H1 (cell line): ENCODE measurements around the gene PGPEP1. TPM values are rescaled to one million over a fixed set of nuclear protein-coding genes. Genes with fewer than 3 reads are reported as not detected.
"Not testable (repeated sequence)": the region's sequence is repeated elsewhere in the genome, so short reads cannot be mapped to it uniquely, and the experiment has no call there.

Experiments used
- CTCF ChIA-PET: fragments of 300-600 bp; sonication (Branson Sonifier 250); formaldehyde crosslinking; loops from one replicate; lab custom pipeline; 2021; ENCODE audit not compliant: partially characterized antibody; lab: Charles Lee
- POLR2A ChIA-PET: fragments of 300-600 bp; sonication (Branson Sonifier 250); formaldehyde crosslinking; loops from one replicate; lab custom pipeline; 2021; ENCODE audit warnings: inconsistent platforms; ENCODE audit not compliant: partially characterized antibody; lab: Charles Lee
- DNase-seq, 2 experiments: peaks; one replicate each; pipeline versions ENCODE4 v3.0.0 to v3.0.0-alpha.2; 2010 to 2022; ENCODE audit warnings: low spot score in 2 of 2, low read depth in 1 of 2, mixed read lengths in 1 of 2
- FAIRE-seq: peaks from 2 replicates; lab custom pipeline; 2011; peaks lifted over from hg19 to GRCh38; lab: Jason Lieb, UNC
- H2AFZ ChIP-seq: 2 replicates; pipeline ENCODE4 v1.8.1; 2012; ENCODE audit warnings: low read length, inconsistent platforms
- H2AK5ac ChIP-seq: 2 replicates; pipeline ENCODE4 v1.6.1; 2013; ENCODE audit warnings: low read depth, low read length
- H2BK120ac ChIP-seq: replicated peaks from 2 replicates; pipeline ENCODE3; 2013; ENCODE audit warnings: low read depth, low read length, inconsistent platforms
- H2BK12ac ChIP-seq: 2 replicates; pipeline ENCODE4 v1.6.1; 2013; ENCODE audit warnings: low read depth, low read length
- H2BK15ac ChIP-seq: 2 replicates; pipeline ENCODE4 v1.6.1; 2013; ENCODE audit warnings: low read length
- H2BK20ac ChIP-seq: 2 replicates; pipeline ENCODE4 v1.6.1; 2013; ENCODE audit warnings: low read length
- H2BK5ac ChIP-seq: 2 replicates; pipeline ENCODE4 v1.6.1; 2013; ENCODE audit warnings: low read depth, low read length
- H3K14ac ChIP-seq: 2 replicates; pipeline ENCODE4 v1.6.1; 2013; ENCODE audit warnings: inconsistent platforms; ENCODE audit not compliant: insufficient read length
- H3K18ac ChIP-seq: 2 replicates; pipeline ENCODE4 v1.6.1; 2013; ENCODE audit warnings: low read length; ENCODE audit errors: extremely low read depth
- H3K23ac ChIP-seq: 2 replicates; pipeline ENCODE4 v1.6.1; 2013; ENCODE audit warnings: inconsistent platforms; ENCODE audit not compliant: insufficient read length
- H3K23me2 ChIP-seq: 2 replicates; pipeline ENCODE4 v1.6.1; 2013; ENCODE audit warnings: low read depth, low read length
- H3K27ac ChIP-seq: 2 replicates; pipeline ENCODE4 v1.6.1; 2011; ENCODE audit warnings: low read depth, low read length, inconsistent platforms
- H3K27me3 ChIP-seq, 4 experiments: replicated peaks in 1 of 4; 1 replicate in 1 of 4; 2 replicates in 3 of 4; pipeline versions ENCODE4 v1.6.1 to v1.8.1; 2011 to 2013; ENCODE audit warnings: low read length in 3 of 4, mild to moderate bottlenecking in 3 of 4, inconsistent platforms in 2 of 4, mixed read lengths in 2 of 4, moderate library complexity in 1 of 4; ENCODE audit not compliant: control insufficient read depth in 3 of 4, insufficient read depth in 3 of 4; ENCODE audit errors: extremely low read depth in 1 of 4
- H3K36me3 ChIP-seq, 4 experiments: 2 replicates each; pipeline versions ENCODE4 v1.6.1 to v1.8.1; 2011 to 2013; ENCODE audit warnings: mild to moderate bottlenecking in 4 of 4, low read length in 3 of 4, moderate library complexity in 2 of 4, control low read depth in 1 of 4, inconsistent platforms in 1 of 4; ENCODE audit not compliant: insufficient read depth in 4 of 4, control insufficient read depth in 2 of 4
- H3K4ac ChIP-seq: replicated peaks from 2 replicates; pipeline ENCODE3; 2013; ENCODE audit warnings: low read length, low read depth, mixed read lengths, inconsistent platforms; ENCODE audit not compliant: insufficient read length
- H3K4me1 ChIP-seq, 4 experiments: replicated peaks in 1 of 4; 1 replicate in 1 of 4; 2 replicates in 3 of 4; pipeline versions ENCODE4 v1.6.1 to v1.8.1; 2011 to 2013; ENCODE audit warnings: low read length in 3 of 4, inconsistent platforms in 2 of 4, mixed read lengths in 1 of 4; ENCODE audit not compliant: insufficient read depth in 4 of 4, control insufficient read depth in 3 of 4
- H3K4me2 ChIP-seq, 2 experiments: 2 replicates each; pipeline versions ENCODE4 v1.6.1 to v1.8.1; 2011 to 2013; ENCODE audit warnings: low read depth in 2 of 2, low read length in 2 of 2, control low read depth in 1 of 2, inconsistent platforms in 1 of 2, mild to moderate bottlenecking in 1 of 2; ENCODE audit not compliant: insufficient read depth in 1 of 2
- H3K4me3 ChIP-seq, 4 experiments: fragments of 200-600, 300-600 bp in 1 of 4; sonication (generic), shearing (Covaris generic), sonication (Bioruptor Twin) in 1 of 4; 2 replicates each; pipeline versions ENCODE4 v1.5.1 to v1.8.1; 2011 to 2016; ENCODE audit warnings: low read length in 4 of 4, low read depth in 3 of 4, control low read depth in 2 of 4, inconsistent platforms in 2 of 4, mild to moderate bottlenecking in 2 of 4, mixed read lengths in 1 of 4, moderate library complexity in 1 of 4; ENCODE audit not compliant: insufficient read depth in 2 of 4; ENCODE audit errors: extremely low read depth in 1 of 4
- H3K56ac ChIP-seq: replicated peaks from 2 replicates; pipeline ENCODE3; 2013; ENCODE audit warnings: low read depth, mild to moderate bottlenecking, mixed read lengths, low read length, inconsistent platforms; ENCODE audit not compliant: insufficient read length
- H3K79me1 ChIP-seq: 2 replicates; pipeline ENCODE4 v1.6.1; 2013; ENCODE audit warnings: low read depth, low read length, control low read depth
- H3K79me2 ChIP-seq, 2 experiments: 2 replicates each; pipeline versions ENCODE4 v1.6.1 to v1.8.1; 2012 to 2013; ENCODE audit warnings: low read length in 2 of 2, mild to moderate bottlenecking in 2 of 2, inconsistent platforms in 1 of 2; ENCODE audit not compliant: insufficient read depth in 2 of 2, control insufficient read depth in 1 of 2
- H3K9ac ChIP-seq, 4 experiments: replicated peaks in 1 of 4; 1 replicate in 1 of 4; 2 replicates in 3 of 4; pipeline versions ENCODE4 v1.6.1 to v1.8.1; 2011 to 2013; ENCODE audit warnings: low read depth in 3 of 4, low read length in 3 of 4, control low read depth in 2 of 4, mild to moderate bottlenecking in 2 of 4, moderate library complexity in 2 of 4, inconsistent platforms in 1 of 4; ENCODE audit errors: extremely low read depth in 1 of 4
- H3K9me3 ChIP-seq, 2 experiments: 2 replicates each; pipeline versions ENCODE4 v1.6.1 to v1.8.1; 2012 to 2013; ENCODE audit warnings: mild to moderate bottlenecking in 2 of 2, moderate library complexity in 2 of 2, control low read depth in 1 of 2, inconsistent platforms in 1 of 2, low read depth in 1 of 2, low read length in 1 of 2, mixed read lengths in 1 of 2; ENCODE audit not compliant: insufficient read depth in 2 of 2
- H4K20me1 ChIP-seq, 2 experiments: replicated peaks in 1 of 2; 2 replicates each; pipeline versions ENCODE3 to v1.8.1; 2011 to 2013; ENCODE audit warnings: inconsistent platforms in 2 of 2, low read length in 2 of 2, mild to moderate bottlenecking in 1 of 2; ENCODE audit not compliant: insufficient read depth in 2 of 2, control insufficient read depth in 1 of 2
- H4K5ac ChIP-seq: 2 replicates; pipeline ENCODE4 v1.6.1; 2013; ENCODE audit warnings: low read length, low read depth, mixed read lengths, inconsistent platforms; ENCODE audit not compliant: insufficient read length
- H4K8ac ChIP-seq: 2 replicates; pipeline ENCODE4 v1.8.0; 2013; ENCODE audit warnings: mild to moderate bottlenecking, moderate library complexity, low read length, inconsistent platforms; ENCODE audit not compliant: insufficient read depth; ENCODE audit errors: extremely low read depth
- H4K91ac ChIP-seq: replicated peaks from 2 replicates; pipeline ENCODE3; 2013; ENCODE audit warnings: low read length, mixed read lengths, inconsistent platforms; ENCODE audit not compliant: insufficient read length
- USF2 ChIP-seq: IDR thresholded peaks from 2 replicates; pipeline ENCODE4 v1.6.1; 2011; ENCODE audit warnings: low read length, improper control_type of control experiment
- WGBS, 2 experiments: shearing (Covaris generic) in 1 of 2; methylation state at CpG; one replicate each; pipeline versions ENCODE4 v1.1.6 to v1.1.7; 2013 to 2015; ENCODE audit warnings: low lambda C conversion rate in 2 of 2, mixed read lengths in 2 of 2, inconsistent platforms in 1 of 2, low coverage in 1 of 2, missing lambda C conversion rate in 1 of 2; ENCODE audit not compliant: insufficient replicate concordance in 2 of 2, insufficient coverage in 1 of 2, insufficient read length in 1 of 2; ENCODE audit errors: extremely low coverage in 1 of 2, missing lambda C conversion rate in 1 of 2; 5-methylcytosine and 5-hydroxymethylcytosine counted together
- polyA plus RNA-seq, 7 experiments: library from polyadenylated mRNA; depleted of rRNA in 3 of 7; stranded (reverse) in 5 of 7; unstranded in 2 of 7; fragments of >200 nt in 5 of 7; fragments of 200-250 nt in 2 of 7; gene quantifications; 1 replicate in 5 of 7; 2 replicates in 1 of 7; 4 replicates in 1 of 7; pipeline versions ENCODE4 v1.2.1 to v1.2.3, GENCODE V29; 2011 to 2013; ENCODE audit warnings: missing spikeins in 2 of 7, mixed read lengths in 2 of 7
- total RNA-seq: library from RNA; stranded (reverse); fragmentation: NEBNext Ultra II Directional; extraction: Animal tissue kit (Norgen Biotek cat#: 25700); gene quantifications from 2 replicates; pipeline ENCODE4 v1.2.1, GENCODE V29; 2021

Gene PGPEP1
- total and polyA plus RNA-seq, 2 of the 8 experiments (the other 6 are each of a cell fraction or from before 2014, with no cell fraction given): 17.0 to 33.4 TPM

DNA sequence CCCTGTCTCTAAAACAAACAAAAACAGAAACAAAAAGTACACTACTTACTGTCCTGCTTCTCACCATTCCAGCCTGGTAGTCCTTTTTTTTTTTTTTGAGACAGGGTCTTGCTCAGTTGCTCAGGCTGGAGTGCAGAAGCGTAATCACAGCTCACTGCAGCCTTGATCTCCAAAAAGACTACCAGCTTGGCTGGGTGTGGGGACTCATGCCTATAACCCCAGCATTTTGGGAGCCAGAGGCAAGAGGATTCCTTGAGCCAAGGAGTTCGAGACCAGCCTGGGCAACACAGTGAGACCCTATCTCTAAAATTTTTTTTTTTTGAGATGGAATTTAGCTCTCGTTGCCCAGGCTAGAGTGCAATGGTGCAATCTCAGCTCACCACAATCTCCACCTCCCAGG is 40.4 kb downstream of the PGPEP1 start (continued):
- TF ChIP-seq USF2: no peak

DNA sequence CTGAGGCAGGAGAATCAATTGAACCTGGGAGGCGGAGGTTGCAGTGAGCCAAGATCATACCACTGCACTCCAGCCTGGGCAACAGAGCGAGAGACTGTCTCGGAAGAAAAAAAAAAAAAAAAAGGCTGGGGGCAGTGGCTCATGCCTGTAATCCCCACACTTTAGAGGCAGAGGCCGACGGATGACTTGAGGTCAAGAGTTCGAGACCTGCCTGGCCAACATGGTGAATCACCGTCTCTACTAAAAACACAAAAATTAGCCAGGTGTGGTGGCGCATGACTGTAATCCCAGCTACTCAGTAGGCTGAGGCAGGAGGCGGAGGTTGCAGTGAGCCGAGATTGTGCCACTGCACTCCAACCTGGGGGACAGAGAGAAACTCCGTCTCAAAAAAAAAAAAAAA is 43.2 kb downstream of the PGPEP1 start:
- not testable (repeated sequence) for H2BK20ac ChIP-seq, H3K9me3 ChIP-seq, H3K79me2 ChIP-seq, H4K20me1 ChIP-seq, H3K9ac ChIP-seq, H2BK5ac ChIP-seq, DNase-seq, H3K27ac ChIP-seq, H2BK15ac ChIP-seq, H4K5ac ChIP-seq, H3K56ac ChIP-seq, H4K8ac ChIP-seq, H2AFZ ChIP-seq, H3K4me1 ChIP-seq, FAIRE-seq, H2BK120ac ChIP-seq, H3K18ac ChIP-seq, H3K4me2 ChIP-seq, H4K91ac ChIP-seq, H2BK12ac ChIP-seq, H3K79me1 ChIP-seq, H3K4ac ChIP-seq, H3K14ac ChIP-seq, H3K36me3 ChIP-seq, H3K23me2 ChIP-seq, H3K4me3 ChIP-seq, H3K23ac ChIP-seq, H2AK5ac ChIP-seq
- peaks cover 0 to 15% (median 7%) of the 10 kb centered on the region in 4 experiments; a peak in 4 of 7 replicates for H3K27me3 ChIP-seq
- WGBS, 2 experiments: 92% methylated on average over 10 of the region's 11 CpGs; no CpG with 5 or more reads in 1 of the 2 experiments
- ChIA-PET POLR2A (interaction anchor here (0.7 kb wide), 1 partner anchor 56 kb away, joined by 3 read pairs; no protein-coding TSS in a partner anchor), CTCF (interaction anchor here (0.7 to 2.4 kb wide), 7 partner anchors 9 to 105 kb away, joined by 3 to 9 read pairs (median 5); no protein-coding TSS in a partner anchor)
